PFSK-1 (cell line): ENCODE results near the gene GABBR2.

Experiments
- REST ChIP-seq, 2 experiments: IDR thresholded peaks; 2 replicates each; pipeline versions ENCODE4 v1.6.1 to v1.8.0; 2011 to 2012; ENCODE audit warnings: low read depth in 2 of 2, low read length in 2 of 2, control low read depth in 1 of 2, inconsistent platforms in 1 of 2, mild to moderate bottlenecking in 1 of 2, moderate library complexity in 1 of 2; ENCODE audit not compliant: insufficient read depth in 1 of 2
- TAF1 ChIP-seq: IDR thresholded peaks from 2 replicates; pipeline ENCODE4 v1.6.1; 2012; ENCODE audit warnings: low read length, control low read depth, borderline replicate concordance; ENCODE audit not compliant: insufficient read depth

- TF ChIP-seq TAF1 (no peak), REST (IDR thresholded peaks at IDR 0.05; ENCODE audit: insufficient read depth in 1 of 2, low read depth in 2 of 2, low read length in 2 of 2) (no peak)
Observed at GRCh38 chr9:98342098-98342819, 366.5 kb downstream of the GABBR2 start.
